ENCODE results near the gene STK26.
"Not testable (repeated sequence)": the region's sequence is repeated elsewhere in the genome, so short reads cannot be mapped to it uniquely, and the experiment has no call there.

STK26 gene

GRCh38 chrX:132010213-132010612 lies 12.9 kb upstream of the STK26 start:
- not testable (repeated sequence) for H3K9ac ChIP-seq (ENCODE audit: low read depth in 1 of 2, low read length in 2 of 2); H3K4me1 ChIP-seq (ENCODE audit: control insufficient read depth in 2 of 2, insufficient read depth in 2 of 2, low read length in 2 of 2); H3K36me3 ChIP-seq (ENCODE audit: control insufficient read depth in 2 of 2, insufficient read depth in 2 of 2, low read length in 2 of 2); H3K9me3 ChIP-seq (ENCODE audit: control insufficient read depth in 2 of 2, low read length in 2 of 2); H3K27ac ChIP-seq (ENCODE audit: low read depth in 2 of 2, low read length in 2 of 2); H3K4me3 ChIP-seq (ENCODE audit: low read length in 2 of 2); H3K27me3 ChIP-seq (ENCODE audit: control insufficient read depth in 2 of 2, insufficient read depth in 2 of 2, low read length in 2 of 2)

GRCh38 chrX:132015875-132016274 lies 7.2 kb upstream of the STK26 start:
- no peaks in the 10 kb centered on the region for H3K9me3 ChIP-seq (ENCODE audit: control insufficient read depth in 2 of 2, low read length in 2 of 2)
- no peak overlapping the region for H3K27ac ChIP-seq (ENCODE audit: low read depth in 2 of 2, low read length in 2 of 2)
- peaks cover 0 to 6% of the 10 kb centered on the region in 2 donors for H3K27me3 ChIP-seq (ENCODE audit: control insufficient read depth in 2 of 2, insufficient read depth in 2 of 2, low read length in 2 of 2)
- no peak overlapping the region for H3K4me3 ChIP-seq (ENCODE audit: low read length in 2 of 2)
- no peaks in the 10 kb centered on the region for H3K36me3 ChIP-seq (ENCODE audit: control insufficient read depth in 2 of 2, insufficient read depth in 2 of 2, low read length in 2 of 2)
- H3K4me1 ChIP-seq (ENCODE audit: control insufficient read depth in 2 of 2, insufficient read depth in 2 of 2, low read length in 2 of 2) = no peaks in the 10 kb centered on the region
- H3K9ac ChIP-seq (ENCODE audit: low read depth in 1 of 2, low read length in 2 of 2) = no peak overlapping the region

- no peak overlapping the region for H3K4me3 ChIP-seq (ENCODE audit: low read length in 2 of 2)
- no peaks in the 10 kb centered on the region for H3K4me1 ChIP-seq (ENCODE audit: control insufficient read depth in 2 of 2, insufficient read depth in 2 of 2, low read length in 2 of 2)
- H3K27me3 ChIP-seq (ENCODE audit: control insufficient read depth in 2 of 2, insufficient read depth in 2 of 2, low read length in 2 of 2) = peaks cover 0 to 6% of the 10 kb centered on the region in 2 donors
- H3K9ac ChIP-seq (ENCODE audit: low read depth in 1 of 2, low read length in 2 of 2) = no peak overlapping the region
- no peaks in the 10 kb centered on the region for H3K9me3 ChIP-seq (ENCODE audit: control insufficient read depth in 2 of 2, low read length in 2 of 2)
- no peaks in the 10 kb centered on the region for H3K36me3 ChIP-seq (ENCODE audit: control insufficient read depth in 2 of 2, insufficient read depth in 2 of 2, low read length in 2 of 2)
- no peak overlapping the region for H3K27ac ChIP-seq (ENCODE audit: low read depth in 2 of 2, low read length in 2 of 2)
These were observed 6.3 kb upstream of the STK26 start for GRCh38 chrX:132016628-132017430.

- Histone ChIP-seq H3K4me3 (ENCODE audit: low read length in 2 of 2) (no peak overlapping the region), H3K9me3 (ENCODE audit: control insufficient read depth in 2 of 2, low read length in 2 of 2) (no peaks in the 10 kb centered on the region)
These were observed 5.5 kb upstream of the STK26 start for GRCh38 chrX:132017431-132018185.

GRCh38 chrX:132022198-132022966 lies 720 bp upstream of the STK26 start:
- H3K36me3 ChIP-seq (ENCODE audit: control insufficient read depth in 2 of 2, insufficient read depth in 2 of 2, low read length in 2 of 2) = no peaks in the 10 kb centered on the region
- H3K27ac ChIP-seq (ENCODE audit: low read depth in 2 of 2, low read length in 2 of 2) = peak overlapping the region; percentile 53 to 85
- peaks cover 0 to 2% of the 10 kb centered on the region in 2 donors for H3K27me3 ChIP-seq (ENCODE audit: control insufficient read depth in 2 of 2, insufficient read depth in 2 of 2, low read length in 2 of 2)
- H3K4me1 ChIP-seq (ENCODE audit: control insufficient read depth in 2 of 2, insufficient read depth in 2 of 2, low read length in 2 of 2) = peaks cover 0 to 2% of the 10 kb centered on the region in 2 donors
- H3K9me3 ChIP-seq (ENCODE audit: control insufficient read depth in 2 of 2, low read length in 2 of 2) = no peaks in the 10 kb centered on the region
- peak overlapping the region; percentile 72 to 74 for H3K4me3 ChIP-seq (ENCODE audit: low read length in 2 of 2)
- peak overlapping the region; percentile 27 to 82 for H3K9ac ChIP-seq (ENCODE audit: low read depth in 1 of 2, low read length in 2 of 2)

More at GRCh38 chrX:132017431-132018185, 5.5 kb upstream of the STK26 start:
- peaks cover 0 to 6% of the 10 kb centered on the region in 2 donors for H3K27me3 ChIP-seq (ENCODE audit: control insufficient read depth in 2 of 2, insufficient read depth in 2 of 2, low read length in 2 of 2)
- H3K4me1 ChIP-seq (ENCODE audit: control insufficient read depth in 2 of 2, insufficient read depth in 2 of 2, low read length in 2 of 2) = peaks cover 0 to 2% of the 10 kb centered on the region in 2 donors
- H3K9ac ChIP-seq (ENCODE audit: low read depth in 1 of 2, low read length in 2 of 2) = no peak overlapping the region
- no peaks in the 10 kb centered on the region for H3K36me3 ChIP-seq (ENCODE audit: control insufficient read depth in 2 of 2, insufficient read depth in 2 of 2, low read length in 2 of 2)
- no peak overlapping the region for H3K27ac ChIP-seq (ENCODE audit: low read depth in 2 of 2, low read length in 2 of 2)

GRCh38 chrX:132023896-132024386 lies 839 bp downstream of the STK26 start:
- H3K27ac ChIP-seq (ENCODE audit: low read depth in 2 of 2, low read length in 2 of 2) = peak overlapping the region; percentile 80 to 85
- H3K36me3 ChIP-seq (ENCODE audit: control insufficient read depth in 2 of 2, insufficient read depth in 2 of 2, low read length in 2 of 2) = no peaks in the 10 kb centered on the region

GRCh38 chrX:132025041-132025440 lies 1.9 kb downstream of the STK26 start:
- H3K27ac ChIP-seq (ENCODE audit: low read depth in 2 of 2, low read length in 2 of 2) = no peak overlapping the region
- no peaks in the 10 kb centered on the region for H3K36me3 ChIP-seq (ENCODE audit: control insufficient read depth in 2 of 2, insufficient read depth in 2 of 2, low read length in 2 of 2)
- no peak overlapping the region for H3K4me3 ChIP-seq (ENCODE audit: low read length in 2 of 2)
- peaks cover 0 to 2% of the 10 kb centered on the region in 2 donors for H3K4me1 ChIP-seq (ENCODE audit: control insufficient read depth in 2 of 2, insufficient read depth in 2 of 2, low read length in 2 of 2)
- peaks cover 0 to 2% of the 10 kb centered on the region in 2 donors for H3K27me3 ChIP-seq (ENCODE audit: control insufficient read depth in 2 of 2, insufficient read depth in 2 of 2, low read length in 2 of 2)
- H3K9me3 ChIP-seq (ENCODE audit: control insufficient read depth in 2 of 2, low read length in 2 of 2) = no peaks in the 10 kb centered on the region
- H3K9ac ChIP-seq (ENCODE audit: low read depth in 1 of 2, low read length in 2 of 2) = no peak overlapping the region

More at GRCh38 chrX:132023896-132024386, 839 bp downstream of the STK26 start:
- H3K9ac ChIP-seq (ENCODE audit: low read depth in 1 of 2, low read length in 2 of 2) = peak overlapping the region; percentile 66 to 82
- H3K4me3 ChIP-seq (ENCODE audit: low read length in 2 of 2) = peak overlapping the region; percentile 72 to 74
- H3K9me3 ChIP-seq (ENCODE audit: control insufficient read depth in 2 of 2, low read length in 2 of 2) = no peaks in the 10 kb centered on the region
- H3K27me3 ChIP-seq (ENCODE audit: control insufficient read depth in 2 of 2, insufficient read depth in 2 of 2, low read length in 2 of 2) = peaks cover 0 to 2% of the 10 kb centered on the region in 2 donors
- H3K4me1 ChIP-seq (ENCODE audit: control insufficient read depth in 2 of 2, insufficient read depth in 2 of 2, low read length in 2 of 2) = peaks cover 0 to 2% of the 10 kb centered on the region in 2 donors

- Histone ChIP-seq H3K27me3 (ENCODE audit: control insufficient read depth in 2 of 2, insufficient read depth in 2 of 2, low read length in 2 of 2) (no peaks in the 10 kb centered on the region), H3K4me1 (ENCODE audit: control insufficient read depth in 2 of 2, insufficient read depth in 2 of 2, low read length in 2 of 2) (no peaks in the 10 kb centered on the region), H3K36me3 (ENCODE audit: control insufficient read depth in 2 of 2, insufficient read depth in 2 of 2, low read length in 2 of 2) (no peaks in the 10 kb centered on the region), H3K9ac (ENCODE audit: low read depth in 1 of 2, low read length in 2 of 2) (no peak overlapping the region), H3K27ac (ENCODE audit: low read depth in 2 of 2, low read length in 2 of 2) (no peak overlapping the region), H3K9me3 (ENCODE audit: control insufficient read depth in 2 of 2, low read length in 2 of 2) (no peaks in the 10 kb centered on the region), H3K4me3 (ENCODE audit: low read length in 2 of 2) (no peak overlapping the region)
These were observed 7.2 kb downstream of the STK26 start for GRCh38 chrX:132030264-132030663.

- Histone ChIP-seq H3K36me3 (ENCODE audit: control insufficient read depth in 2 of 2, insufficient read depth in 2 of 2, low read length in 2 of 2) (no peaks in the 10 kb centered on the region), H3K9me3 (ENCODE audit: control insufficient read depth in 2 of 2, low read length in 2 of 2) (no peaks in the 10 kb centered on the region), H3K9ac (ENCODE audit: low read depth in 1 of 2, low read length in 2 of 2) (no peak overlapping the region), H3K27ac (ENCODE audit: low read depth in 2 of 2, low read length in 2 of 2) (no peak overlapping the region), H3K4me3 (ENCODE audit: low read length in 2 of 2) (no peak overlapping the region), H3K4me1 (ENCODE audit: control insufficient read depth in 2 of 2, insufficient read depth in 2 of 2, low read length in 2 of 2) (no peaks in the 10 kb centered on the region), H3K27me3 (ENCODE audit: control insufficient read depth in 2 of 2, insufficient read depth in 2 of 2, low read length in 2 of 2) (peaks cover 0 to 4% of the 10 kb centered on the region in 2 donors)
These were observed 8.8 kb downstream of the STK26 start for GRCh38 chrX:132031867-132032266.

All from mucosa of rectum (tissue), 2 donors.